HG03139 (cell line): Measurements from ENCODE around the gene CLK2.
A peak's percentile ranks its signal among the peaks of the same experiment; 100 is the strongest.

Source experiments
- ATAC-seq: cut with Tn5 transposase; IDR thresholded peaks from one replicate; pipeline ENCODE4 v1.9.1; 2021; ENCODE audit not compliant: unreplicated experiment

Gene CLK2

DNA sequence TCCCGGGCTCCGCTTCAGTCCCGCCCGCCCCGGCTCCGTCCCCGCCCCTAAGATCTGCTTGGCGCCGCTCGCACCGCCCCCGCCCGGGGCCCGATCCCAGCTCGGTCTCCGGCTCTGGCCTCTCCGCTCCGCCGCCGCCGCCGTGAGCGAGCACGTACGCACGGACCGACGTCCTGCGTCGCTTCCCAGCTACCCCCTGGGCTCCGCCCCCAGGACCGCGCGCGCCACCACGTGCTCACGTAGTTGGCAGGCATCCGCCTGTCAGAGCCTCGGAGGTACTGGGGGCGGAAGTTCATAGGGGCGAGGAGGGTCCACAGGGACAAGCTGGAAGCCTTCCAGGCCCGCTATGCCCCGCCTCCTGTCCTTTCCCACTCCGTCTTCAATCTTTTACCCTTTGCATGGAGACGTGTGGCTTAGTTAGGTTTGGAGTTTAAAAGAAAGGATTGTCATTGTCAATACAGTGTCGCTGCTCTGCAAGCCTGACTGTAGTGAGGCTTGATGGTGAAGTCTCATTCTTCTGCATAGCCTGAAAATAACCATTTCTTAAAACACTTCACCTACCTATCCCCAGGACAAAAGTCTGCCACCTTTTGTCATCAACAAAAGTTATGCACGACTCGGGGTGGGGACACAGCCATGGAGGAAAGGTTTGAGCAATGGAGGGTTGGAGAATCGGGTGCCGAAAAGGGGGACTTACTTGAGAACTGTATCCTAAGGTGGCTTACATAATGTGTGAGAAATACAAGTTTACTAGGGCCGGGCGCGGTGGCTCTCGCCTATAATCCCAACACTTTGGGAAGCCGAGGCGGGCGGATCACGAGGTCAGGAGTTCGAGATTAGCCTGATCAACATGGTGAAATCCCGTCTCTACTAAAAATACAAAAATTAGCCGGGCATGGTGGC is at the start of gene CLK2:
TSS of gene CLK2 (minus strand) at position 162 of the 903 bp plus-strand sequence. CDS start 2,527 bp downstream, outside the sequence.
- peak; percentile 75 for ATAC-seq

DNA sequence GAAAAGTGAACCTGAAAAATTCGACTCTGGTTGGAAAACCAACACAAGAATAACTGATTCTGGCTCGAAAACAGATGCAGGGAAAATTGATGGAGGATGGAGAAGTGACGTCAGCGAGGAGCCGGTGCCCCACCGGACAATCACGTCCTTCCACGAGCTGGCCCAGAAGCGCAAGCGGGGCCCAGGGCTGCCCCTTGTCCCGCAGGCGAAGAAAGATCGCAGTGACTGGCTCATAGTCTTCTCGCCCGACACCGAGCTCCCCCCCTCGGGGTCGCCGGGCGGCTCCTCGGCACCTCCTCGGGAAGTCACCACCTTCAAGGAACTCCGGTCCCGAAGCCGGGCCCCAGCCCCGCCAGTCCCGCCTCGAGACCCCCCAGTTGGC is 49.3 kb upstream of the CLK2 start:
- ATAC-seq: no peak

DNA sequence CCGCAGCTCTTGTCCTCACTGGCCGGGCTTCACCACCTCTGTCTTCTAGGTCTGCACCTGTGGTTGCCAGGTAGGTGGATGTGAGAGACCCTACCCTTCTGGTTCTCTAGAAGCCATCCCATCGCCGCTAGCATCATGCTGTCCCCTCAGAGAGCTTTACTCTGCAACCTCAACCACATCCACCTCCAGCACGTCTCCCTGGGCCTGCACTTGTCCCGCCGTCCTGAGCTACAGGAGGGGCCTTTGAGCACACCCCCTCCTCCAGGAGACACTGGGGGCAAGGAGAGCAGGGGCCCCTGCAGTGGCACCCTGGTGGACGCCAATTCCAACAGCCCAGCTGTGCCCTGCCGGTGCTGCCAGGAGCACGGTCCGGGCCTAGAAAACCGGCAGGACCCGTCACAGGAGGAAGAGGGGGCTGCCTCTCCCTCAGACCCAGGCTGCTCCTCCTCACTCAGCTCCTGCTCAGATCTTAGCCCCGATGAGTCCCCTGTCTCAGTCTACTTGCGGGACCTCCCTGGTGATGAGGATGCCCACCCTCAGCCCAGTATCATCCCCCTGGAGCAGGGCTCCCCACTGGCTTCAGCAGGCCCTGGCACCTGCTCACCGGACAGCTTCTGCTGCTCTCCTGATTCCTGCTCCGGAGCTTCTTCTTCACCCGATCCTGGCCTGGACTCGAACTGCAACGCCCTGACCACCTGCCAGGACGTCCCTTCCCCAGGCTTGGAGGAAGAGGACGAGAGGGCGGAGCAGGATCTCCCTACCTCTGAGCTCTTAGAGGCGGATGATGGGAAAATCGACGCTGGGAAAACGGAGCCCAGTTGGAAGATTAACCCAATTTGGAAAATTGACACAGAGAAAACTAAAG is 48.6 kb upstream of the CLK2 start:
- no peak for ATAC-seq

DNA sequence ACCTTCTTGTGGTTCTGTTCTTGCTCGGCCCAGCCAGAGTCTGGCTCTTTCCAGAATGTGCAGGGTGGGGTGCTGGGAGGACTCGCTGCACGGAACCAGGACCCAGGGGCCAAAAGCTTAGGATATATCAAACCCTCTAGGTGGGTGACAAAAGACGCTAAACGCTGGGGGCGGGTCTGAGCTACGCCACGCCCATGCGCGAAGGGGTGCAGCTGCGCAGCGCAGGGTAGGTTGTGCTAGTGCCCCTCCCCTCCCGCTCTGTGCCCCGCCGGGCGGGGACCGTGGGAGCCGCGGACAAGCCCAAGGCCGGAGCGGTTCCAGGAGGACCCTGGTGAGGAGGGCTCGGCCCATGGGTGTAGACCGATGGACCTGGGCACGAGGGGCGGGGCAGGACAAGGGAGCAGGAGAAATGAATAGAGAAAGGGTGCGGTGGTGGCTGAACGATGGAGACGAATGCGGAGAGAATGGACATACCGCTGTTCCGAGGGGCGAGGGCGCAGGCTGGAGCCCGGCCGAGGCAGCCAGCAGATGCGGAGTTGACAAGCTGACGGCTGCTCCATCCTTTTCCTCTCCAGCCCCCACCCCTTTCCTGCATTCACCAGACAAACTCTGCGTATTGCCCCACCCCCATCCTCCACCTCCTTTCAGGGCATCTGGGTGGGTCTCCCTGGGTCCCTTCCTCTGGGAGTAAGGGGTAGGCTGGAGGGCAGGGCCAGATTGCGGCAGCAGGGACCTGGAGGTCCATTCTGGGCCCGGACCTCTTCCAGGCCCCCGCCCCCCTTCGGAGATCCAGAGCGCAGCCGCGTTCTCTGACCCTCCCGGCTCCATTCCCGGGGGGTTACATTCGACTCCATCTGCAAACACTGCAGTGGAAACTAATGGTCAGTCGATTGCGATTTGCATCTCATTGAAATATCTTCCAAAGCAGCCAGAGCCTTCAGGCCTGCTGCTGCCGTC is 47.6 kb upstream of the CLK2 start, which contains the start of gene RUSC1:
TSS of gene RUSC1 (plus strand) at position 234 of the 957 bp plus-strand sequence. CDS start 880 bp downstream, outside the sequence.
- ATAC-seq: no peak

DNA sequence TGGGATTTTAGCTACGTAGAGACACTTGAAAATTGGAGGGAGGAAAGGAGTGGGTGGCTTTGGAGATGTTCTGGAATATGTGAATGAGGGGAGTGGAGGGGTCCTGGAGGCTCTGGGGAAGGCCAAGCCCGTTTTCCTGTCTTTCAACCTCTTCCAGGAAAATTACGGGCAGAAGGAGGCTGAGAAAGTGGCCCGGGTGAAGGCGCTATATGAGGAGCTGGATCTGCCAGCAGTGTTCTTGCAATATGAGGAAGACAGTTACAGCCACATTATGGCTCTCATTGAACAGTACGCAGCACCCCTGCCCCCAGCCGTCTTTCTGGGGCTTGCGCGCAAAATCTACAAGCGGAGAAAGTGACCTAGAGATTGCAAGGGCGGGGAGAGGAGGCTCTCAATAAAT is 46.9 kb upstream of the CLK2 start:
- no peak for ATAC-seq

DNA sequence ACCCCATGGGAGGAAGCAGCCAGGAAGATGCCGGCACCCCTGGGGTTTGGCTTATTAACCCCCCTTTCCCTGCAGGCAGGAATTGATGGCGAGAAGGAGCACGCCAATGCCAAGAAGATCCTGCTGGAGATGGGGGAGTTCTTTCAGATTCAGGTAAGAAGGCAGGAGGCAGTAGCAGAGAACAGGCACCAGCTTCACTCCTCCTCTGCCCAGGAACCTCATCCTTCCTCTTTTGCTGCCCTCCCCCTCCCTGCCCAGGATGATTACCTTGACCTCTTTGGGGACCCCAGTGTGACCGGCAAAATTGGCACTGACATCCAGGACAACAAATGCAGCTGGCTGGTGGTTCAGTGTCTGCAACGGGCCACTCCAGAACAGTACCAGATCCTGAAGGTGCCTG is 46.2 kb upstream of the CLK2 start:
- ATAC-seq: no peak

DNA sequence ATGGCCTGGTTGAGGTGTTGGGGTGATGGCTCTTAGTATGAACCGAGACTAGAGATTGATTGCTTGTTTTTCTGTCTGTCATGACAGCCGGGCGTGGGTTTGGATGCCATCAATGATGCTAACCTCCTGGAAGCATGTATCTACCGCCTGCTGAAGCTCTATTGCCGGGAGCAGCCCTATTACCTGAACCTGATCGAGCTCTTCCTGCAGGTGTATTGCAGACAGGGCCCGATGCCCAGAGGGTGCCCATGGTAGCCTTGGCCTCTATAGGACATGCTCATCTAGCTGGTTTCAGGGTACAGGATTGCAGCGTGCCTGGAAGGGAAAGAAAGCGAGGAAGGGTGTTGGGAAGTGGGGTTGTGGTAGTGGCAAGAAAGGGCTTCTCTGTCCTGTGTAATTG is 44.8 kb upstream of the CLK2 start:
- no peak for ATAC-seq

DNA sequence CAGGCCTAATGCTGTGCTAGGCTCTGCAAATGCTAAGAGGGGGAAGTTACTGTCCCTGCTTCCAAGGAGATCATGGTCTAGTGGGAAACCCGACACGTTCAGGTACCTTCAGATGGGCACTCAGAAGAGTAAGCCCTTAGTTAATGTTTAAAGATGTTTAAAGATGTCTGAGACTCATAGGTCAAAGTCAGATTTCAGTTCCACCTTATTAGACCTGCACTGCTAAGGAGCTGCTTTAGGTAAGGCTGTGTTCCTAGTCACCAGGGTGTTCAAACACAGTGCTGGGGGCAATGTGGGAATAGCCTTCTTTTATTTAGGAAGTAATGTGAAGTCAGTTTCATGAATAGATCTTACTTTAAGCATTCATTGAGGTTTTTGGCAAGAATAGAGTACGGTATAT is 43.6 kb upstream of the CLK2 start:
- ATAC-seq: no peak

DNA sequence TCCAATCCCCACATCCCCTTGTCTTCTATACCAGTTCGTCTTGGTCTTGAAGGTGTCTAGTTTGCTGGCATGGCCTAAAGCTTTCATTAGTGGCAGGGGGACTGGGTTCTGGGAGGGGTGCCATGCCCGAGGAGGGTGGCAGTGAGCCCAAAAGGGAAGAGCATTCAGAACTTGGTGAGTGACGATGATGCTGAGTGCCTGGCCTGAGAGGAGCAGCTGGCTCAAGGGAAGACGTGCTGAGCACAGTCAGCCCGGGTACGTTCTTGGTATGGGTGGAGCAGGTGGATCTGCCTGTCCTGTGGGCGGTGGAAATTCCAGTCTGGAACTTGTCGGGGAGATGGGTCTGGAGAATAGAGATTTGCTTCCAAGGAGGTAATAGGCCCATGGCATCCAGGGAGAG is 40.0 kb upstream of the CLK2 start:
- ATAC-seq: no peak

DNA sequence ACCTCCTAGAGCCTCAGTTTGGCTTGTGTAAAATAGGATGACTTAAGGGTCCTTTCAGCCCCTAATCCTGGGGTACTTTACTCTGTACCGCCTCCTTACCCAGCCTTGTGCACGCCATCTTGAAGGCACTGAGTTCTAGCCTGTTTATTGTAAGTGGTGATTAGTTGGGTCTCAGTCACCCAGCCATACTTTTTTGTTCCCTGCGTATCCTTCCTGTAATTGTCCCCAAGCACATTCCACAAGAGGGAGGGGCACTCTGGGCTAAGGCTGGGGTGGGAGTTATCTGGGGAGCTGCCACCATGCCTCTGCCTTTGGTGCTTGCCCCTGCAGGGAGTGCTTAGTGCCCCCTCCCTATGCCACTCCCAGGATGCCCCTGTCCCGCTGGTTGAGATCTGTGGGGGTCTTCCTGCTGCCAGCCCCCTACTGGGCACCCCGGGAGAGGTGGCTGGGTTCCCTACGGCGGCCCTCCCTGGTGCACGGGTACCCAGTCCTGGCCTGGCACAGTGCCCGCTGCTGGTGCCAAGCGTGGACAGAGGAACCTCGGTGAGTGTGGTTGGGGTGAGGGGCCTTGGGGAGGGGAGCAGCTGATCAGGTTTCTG is 36.2 kb upstream of the CLK2 start:
- no peak for ATAC-seq

DNA sequence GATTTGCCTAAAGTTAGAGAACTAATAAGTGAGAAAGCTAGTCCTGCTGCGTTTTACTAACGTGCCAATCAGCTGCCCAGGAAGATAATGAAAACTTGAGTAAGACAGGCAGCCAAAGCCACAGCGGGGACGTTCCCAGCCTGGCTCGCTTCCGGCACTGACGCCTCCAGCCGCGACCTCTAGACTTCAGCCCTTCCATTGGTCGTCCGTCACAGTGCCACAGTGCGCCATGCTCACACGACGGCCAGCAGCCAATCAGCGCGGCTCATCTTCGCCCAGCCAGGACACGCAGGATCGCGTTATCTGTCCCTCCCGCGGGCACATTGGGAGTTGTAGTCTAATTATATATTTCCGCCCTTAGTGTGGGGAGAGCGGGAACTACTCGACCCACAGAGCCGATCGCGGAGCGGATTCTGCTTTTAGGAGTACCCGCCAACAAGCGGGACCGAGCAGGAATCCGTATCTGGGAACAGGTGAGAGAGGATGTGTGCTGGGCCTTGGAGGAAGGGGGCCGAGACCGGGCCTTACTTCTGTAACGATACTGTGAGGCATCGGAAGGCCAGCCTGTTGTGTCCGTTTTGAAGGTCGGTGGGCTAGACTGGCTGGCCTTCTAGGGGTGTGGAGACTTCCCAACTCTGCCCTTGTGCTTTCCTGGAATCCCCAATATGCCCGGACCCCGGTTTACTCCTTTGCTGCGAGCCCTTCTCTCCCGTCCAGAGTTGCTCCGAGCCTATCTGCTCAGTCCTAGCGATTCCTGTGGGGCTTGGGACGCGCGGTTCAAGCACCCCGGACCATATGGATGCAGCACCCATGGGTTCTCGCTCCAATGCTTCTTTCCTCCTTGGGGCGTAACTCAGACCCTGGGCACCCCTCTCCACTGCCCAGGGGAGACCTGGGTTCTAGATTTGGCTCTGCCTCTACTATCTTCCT is 35.5 kb upstream of the CLK2 start, which contains the start of gene FDPS:
TSS of gene FDPS (plus strand) at position 374 of the 930 bp plus-strand sequence. CDS start 924 bp downstream, outside the sequence.
- ATAC-seq: peak; percentile 91

DNA sequence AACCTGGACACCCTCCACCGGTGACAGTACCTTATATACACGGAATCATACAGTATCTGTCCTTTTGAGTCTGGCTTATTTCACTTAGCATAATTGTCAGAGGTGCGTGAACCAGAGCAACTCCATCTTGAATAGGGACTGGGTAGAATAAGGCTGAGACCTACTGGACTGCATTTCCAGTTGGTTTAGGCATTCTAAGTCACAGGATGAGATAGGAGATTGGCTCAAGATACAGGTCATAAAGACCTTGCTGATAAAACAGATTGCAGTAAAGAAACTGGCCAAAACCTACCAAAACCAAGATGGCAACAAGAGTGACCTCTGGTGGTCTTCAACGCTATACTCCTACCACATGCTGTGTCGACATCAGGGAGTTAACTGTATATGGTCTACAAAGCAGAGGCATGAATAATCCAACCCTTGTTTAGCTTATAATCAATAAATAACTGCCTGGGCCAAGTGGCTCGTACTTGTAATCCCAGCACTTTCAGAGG is 34.0 kb upstream of the CLK2 start:
- ATAC-seq: no peak

DNA sequence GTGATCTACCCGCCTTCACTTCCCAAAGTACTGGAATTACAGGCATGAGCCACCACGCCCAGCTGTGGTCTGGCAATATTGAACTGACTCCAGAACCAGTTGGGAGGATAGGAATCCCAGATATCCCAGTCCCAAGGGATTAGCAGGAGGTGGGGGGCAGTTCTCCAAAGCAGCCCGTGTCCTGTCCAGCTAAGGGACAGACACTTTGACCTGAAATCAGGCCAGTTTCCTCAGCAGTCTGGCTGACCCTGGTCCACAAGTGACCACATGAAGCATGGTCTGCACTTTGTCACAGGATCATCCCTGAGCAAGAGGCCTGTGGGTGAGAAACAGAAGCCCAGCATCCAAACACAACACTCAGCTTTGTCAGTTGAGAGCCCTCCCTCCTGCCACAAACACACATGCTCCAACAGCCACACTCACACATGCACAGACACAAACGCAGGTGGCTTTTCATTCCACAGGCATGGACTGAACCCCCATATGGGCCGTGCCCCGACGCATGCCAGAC is 32.6 kb upstream of the CLK2 start:
- ATAC-seq: no peak

DNA sequence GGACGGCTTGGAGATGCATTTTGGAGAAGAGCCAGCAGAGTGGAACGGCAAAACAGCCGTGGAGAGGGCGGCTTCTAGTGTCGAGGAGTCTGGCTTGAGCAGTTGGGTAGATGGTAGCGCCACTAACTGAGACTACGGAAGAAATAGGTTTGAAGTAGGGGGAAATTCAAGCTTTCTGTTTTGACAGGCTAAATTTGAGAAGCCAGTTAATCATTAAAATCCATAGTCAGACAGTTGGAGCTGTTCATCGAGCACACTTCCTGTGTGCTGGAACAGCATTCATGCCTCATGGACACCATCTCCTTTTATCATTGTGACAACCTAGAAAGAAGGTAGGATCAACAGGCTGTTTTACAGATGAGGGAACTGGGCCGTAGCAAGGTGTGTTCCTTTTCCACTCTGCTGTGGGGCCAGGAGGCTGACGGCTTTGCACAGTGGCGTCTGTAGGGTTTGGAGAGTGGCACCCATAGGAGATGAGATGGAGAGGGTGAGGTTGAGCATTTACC is 31.3 kb upstream of the CLK2 start:
- no peak for ATAC-seq

DNA sequence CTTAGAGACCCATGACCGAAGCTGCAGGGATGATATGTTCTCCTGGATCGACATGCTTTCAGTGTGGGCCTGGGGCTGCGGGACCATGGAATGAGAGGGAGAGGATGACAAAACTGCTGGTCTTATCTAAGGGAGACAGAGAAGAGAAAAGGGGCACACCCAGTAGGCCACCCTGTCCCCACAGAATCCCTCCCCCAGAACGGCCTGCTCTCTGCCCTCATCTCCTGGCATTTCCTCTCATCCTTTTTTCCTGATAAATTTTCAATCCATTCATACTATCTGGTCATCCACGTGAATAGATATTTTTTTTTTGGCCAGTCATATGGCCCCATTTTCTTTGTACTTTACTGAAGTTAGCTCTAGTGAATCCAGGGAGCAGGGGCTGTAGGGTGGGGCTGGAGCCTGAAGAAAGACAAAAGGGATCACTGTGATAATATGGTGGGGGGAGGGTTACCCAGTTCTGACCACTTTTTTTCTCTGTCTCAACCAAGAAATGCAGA is 28.1 kb upstream of the CLK2 start, which contains the start of gene PKLR:
TSS of gene PKLR (minus strand) at position 97 of the 500 bp plus-strand sequence. CDS start at position 54, 43 bp downstream.
- no peak for ATAC-seq

DNA sequence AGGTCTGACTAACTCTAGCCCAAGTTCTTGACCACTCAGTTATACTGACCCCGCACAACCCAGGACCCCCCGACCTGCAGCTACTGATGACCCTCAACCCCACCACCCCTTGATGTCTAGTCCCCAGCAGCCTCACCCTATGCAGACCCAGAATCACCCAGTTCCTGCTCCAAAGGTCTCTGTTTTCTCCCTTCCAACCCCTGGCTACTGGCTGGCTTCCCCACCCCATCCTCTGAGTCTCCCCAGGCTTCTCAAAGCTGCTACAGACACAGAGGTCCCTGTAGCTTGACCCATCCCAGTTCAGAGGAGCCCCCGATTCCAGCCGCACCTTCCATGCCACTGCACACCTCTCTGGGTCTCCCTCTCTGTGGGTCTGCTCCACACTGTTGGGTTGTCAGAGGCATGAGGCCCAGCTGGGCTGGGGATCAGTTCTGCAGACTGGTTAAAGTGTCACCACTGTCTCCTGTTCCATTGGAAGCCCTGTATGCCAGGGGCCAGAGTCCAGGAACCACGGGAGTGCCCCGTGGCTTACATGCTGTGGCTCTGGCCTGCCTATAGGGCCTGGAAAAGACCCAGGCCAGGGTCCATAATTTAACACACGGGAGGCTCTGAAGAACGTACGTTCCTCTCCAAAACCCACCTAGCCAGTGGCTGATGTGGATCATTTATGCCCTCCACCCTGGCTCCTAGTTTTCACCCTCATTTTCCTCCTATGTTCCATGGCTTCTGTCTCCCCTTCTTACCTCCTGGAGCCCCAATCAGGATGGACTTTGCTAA is 27.4 kb upstream of the CLK2 start:
- ATAC-seq: no peak

DNA sequence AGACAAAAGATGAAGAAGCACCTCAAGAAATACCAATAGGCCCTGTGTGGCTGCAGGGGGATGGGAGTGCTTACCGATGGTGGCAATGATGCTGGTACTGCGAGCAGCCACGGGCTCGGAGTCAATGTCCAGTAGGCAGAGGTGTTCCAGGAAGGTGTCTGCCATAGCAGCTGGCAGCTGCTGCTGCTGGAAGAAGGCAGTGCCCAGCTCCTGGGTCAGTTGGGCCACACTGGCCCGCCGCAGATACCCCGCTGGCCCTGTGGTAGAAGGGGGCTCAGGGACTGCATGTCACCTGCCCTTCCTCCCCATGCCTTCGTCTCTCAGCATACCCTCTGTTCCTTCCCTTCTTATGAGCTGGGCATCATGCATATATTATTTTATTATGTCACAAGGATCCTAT is 26.7 kb upstream of the CLK2 start:
- ATAC-seq: no peak
